Activated B cell treated with CpG ODN at 0.5 μM for 24 hours (primary cell): ENCODE measurements around the gene NFKBIZ. TPM values are rescaled to one million over a fixed set of nuclear protein-coding genes. Genes with fewer than 3 reads are reported as not detected.

Experiments
- ATAC-seq: fragments of 200-7000 bp; cut with Tn5 transposase; one replicate; pipeline ENCODE4 v1.10.0; 2021; ENCODE audit warnings: low read depth, mild to moderate bottlenecking, moderate library complexity
- CTCF ChIA-PET: fragments of 350-600 bp; sonication (Branson Sonifier 250); formaldehyde crosslinking; loops from one replicate; lab custom pipeline; 2021; ENCODE audit warnings: antibody characterized with exemption; lab: Charles Lee
- POLR2A ChIA-PET: fragments of 350-600 bp; sonication (Branson Sonifier 250); formaldehyde crosslinking; loops from one replicate; lab custom pipeline; 2021; ENCODE audit warnings: antibody characterized with exemption; lab: Charles Lee
- DNase-seq: peaks from one replicate; pipeline ENCODE4 v3.0.0; 2022
- H3K27ac Mint-ChIP-seq: one replicate; pipeline ENCODE4 v1.8.0; 2020; ENCODE audit warnings: mixed read lengths
- H3K27me3 Mint-ChIP-seq: one replicate; pipeline ENCODE4 v1.8.0; 2021; ENCODE audit warnings: mixed read lengths
- H3K36me3 Mint-ChIP-seq: one replicate; pipeline ENCODE4 v1.8.0; 2021; ENCODE audit warnings: low read depth, mixed read lengths
- H3K4me1 Mint-ChIP-seq: one replicate; pipeline ENCODE4 v1.8.0; 2021; ENCODE audit warnings: mixed read lengths
- H3K4me3 Mint-ChIP-seq: one replicate; pipeline ENCODE4 v1.8.0; 2020; ENCODE audit warnings: mild to moderate bottlenecking, mixed read lengths
- H3K9me3 Mint-ChIP-seq: one replicate; pipeline ENCODE4 v1.8.0; 2020; ENCODE audit warnings: mixed read lengths
- intact Hi-C: fragments of 100-400 bp; cut with micrococcal nuclease; formaldehyde crosslinking; loops from one replicate; pipeline ENCODE4 v1.15.1; 2024
- total RNA-seq: library from RNA; stranded (reverse); gene quantifications from 2 replicates; pipeline ENCODE4 v1.2.3, GENCODE V29; 2022
- TF ChIP-seq, protein P1 (sequence below): fragments of 200-600 bp; IDR thresholded peaks from one replicate; pipeline ENCODE4 v1.8.0; 2022; ENCODE audit warnings: antibody characterized with exemption, mild to moderate bottlenecking

Gene NFKBIZ
- total RNA-seq, 1 donor from 2014 or later = 421 TPM

DNA sequence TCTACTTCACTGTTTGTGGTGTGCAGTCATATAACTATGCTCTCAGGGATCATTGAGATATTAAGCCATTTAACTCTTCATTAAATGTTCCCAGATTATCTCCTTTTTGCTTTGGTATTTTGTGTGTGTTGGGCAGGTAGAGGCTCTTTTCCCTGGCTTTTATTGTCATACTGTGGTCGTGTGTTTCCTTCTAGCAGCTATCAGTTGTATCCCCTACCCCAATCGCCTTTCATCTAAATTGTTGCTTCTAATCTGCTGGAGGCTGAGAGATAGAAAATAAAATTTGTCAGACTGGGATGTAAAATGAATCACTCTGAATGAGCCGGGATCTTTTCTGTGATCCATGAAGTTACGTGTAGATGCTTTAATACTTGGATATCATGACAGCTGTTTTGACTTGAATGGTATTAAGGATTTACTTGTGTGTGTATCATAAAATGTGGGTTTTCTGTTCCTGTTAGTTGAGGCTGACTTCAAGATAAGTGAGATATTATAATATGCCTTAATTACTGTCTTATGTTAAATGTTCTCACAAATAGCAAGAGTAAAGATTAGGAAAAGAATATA, 9.2 kb downstream of the NFKBIZ start:
- ATAC-seq = no peak
- intact Hi-C loops = no loop called here
- H3K4me1 Mint-ChIP-seq = peaks cover 89% of the 10 kb centered on the region

DNA sequence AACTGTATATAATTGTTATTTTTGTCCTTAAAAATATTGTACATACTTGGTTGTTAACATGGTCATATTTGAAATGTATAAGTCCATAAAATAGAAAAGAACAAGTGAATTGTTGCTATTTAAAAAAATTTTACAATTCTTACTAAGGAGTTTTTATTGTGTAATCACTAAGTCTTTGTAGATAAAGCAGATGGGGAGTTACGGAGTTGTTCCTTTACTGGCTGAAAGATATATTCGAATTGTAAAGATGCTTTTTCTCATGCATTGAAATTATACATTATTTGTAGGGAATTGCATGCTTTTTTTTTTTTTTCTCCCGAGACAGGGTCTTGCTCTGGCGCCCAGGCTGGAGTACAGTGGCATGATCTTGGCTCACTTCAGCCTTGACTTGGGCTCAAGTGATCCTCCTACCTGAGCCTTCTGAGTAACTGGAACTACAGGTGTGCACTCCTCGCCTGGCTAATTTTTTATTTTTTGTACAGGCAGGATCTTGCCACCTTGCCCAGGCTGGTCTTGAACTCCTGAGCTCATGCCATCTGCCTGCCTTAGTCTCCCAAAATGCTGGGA, 10.7 kb downstream of the NFKBIZ start:
- TF ChIP-seq, protein P1, sequence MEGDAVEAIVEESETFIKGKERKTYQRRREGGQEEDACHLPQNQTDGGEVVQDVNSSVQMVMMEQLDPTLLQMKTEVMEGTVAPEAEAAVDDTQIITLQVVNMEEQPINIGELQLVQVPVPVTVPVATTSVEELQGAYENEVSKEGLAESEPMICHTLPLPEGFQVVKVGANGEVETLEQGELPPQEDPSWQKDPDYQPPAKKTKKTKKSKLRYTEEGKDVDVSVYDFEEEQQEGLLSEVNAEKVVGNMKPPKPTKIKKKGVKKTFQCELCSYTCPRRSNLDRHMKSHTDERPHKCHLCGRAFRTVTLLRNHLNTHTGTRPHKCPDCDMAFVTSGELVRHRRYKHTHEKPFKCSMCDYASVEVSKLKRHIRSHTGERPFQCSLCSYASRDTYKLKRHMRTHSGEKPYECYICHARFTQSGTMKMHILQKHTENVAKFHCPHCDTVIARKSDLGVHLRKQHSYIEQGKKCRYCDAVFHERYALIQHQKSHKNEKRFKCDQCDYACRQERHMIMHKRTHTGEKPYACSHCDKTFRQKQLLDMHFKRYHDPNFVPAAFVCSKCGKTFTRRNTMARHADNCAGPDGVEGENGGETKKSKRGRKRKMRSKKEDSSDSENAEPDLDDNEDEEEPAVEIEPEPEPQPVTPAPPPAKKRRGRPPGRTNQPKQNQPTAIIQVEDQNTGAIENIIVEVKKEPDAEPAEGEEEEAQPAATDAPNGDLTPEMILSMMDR = no peak
- H3K36me3 Mint-ChIP-seq = peaks cover 83% of the 10 kb centered on the region
- ATAC-seq (no peak), DNase-seq (no peak)
- H3K27me3 Mint-ChIP-seq = no peaks in the 10 kb centered on the region
- H3K9me3 Mint-ChIP-seq = no peaks in the 10 kb centered on the region
- H3K27ac Mint-ChIP-seq = no peak overlapping the region
- POLR2A ChIA-PET = interaction anchor here (0.6 to 6.2 kb wide), 11 partner anchors 8 to 363 kb away, joined by 3 to 85 read pairs (median 6); partner anchors contain the start of gene NFKBIZ
- H3K4me3 Mint-ChIP-seq = peak overlapping the region; percentile 24
- CTCF ChIA-PET = interaction anchor here (4.1 kb wide), 1 partner anchor 365 kb away, joined by 19 read pairs; no protein-coding TSS in a partner anchor
- intact Hi-C loops = loop anchor here (2.0 to 5.0 kb wide), 3 partner anchors 33 to 179 kb away; no protein-coding TSS in a partner anchor
- H3K4me1 Mint-ChIP-seq = peaks cover 81% of the 10 kb centered on the region

More for the DNA sequence above, 9.2 kb downstream of the NFKBIZ start:
- DNase-seq = no peak
- peak overlapping the region; percentile 47 for H3K27ac Mint-ChIP-seq
- H3K9me3 Mint-ChIP-seq = no peaks in the 10 kb centered on the region
- POLR2A ChIA-PET = interaction anchor here (0.8 to 6.2 kb wide), 7 partner anchors 9 to 367 kb away, joined by 3 to 85 read pairs (median 6); partner anchors contain the start of gene NFKBIZ
- TF ChIP-seq, protein P1 = no peak
- H3K36me3 Mint-ChIP-seq = peaks cover 92% of the 10 kb centered on the region
- CTCF ChIA-PET = interaction anchor here (0.9 to 4.1 kb wide), 5 partner anchors 44 to 366 kb away, joined by 3 to 19 read pairs (median 3); no protein-coding TSS in a partner anchor
- H3K27me3 Mint-ChIP-seq = no peaks in the 10 kb centered on the region
- H3K4me3 Mint-ChIP-seq = peak overlapping the region; percentile 6

DNA sequence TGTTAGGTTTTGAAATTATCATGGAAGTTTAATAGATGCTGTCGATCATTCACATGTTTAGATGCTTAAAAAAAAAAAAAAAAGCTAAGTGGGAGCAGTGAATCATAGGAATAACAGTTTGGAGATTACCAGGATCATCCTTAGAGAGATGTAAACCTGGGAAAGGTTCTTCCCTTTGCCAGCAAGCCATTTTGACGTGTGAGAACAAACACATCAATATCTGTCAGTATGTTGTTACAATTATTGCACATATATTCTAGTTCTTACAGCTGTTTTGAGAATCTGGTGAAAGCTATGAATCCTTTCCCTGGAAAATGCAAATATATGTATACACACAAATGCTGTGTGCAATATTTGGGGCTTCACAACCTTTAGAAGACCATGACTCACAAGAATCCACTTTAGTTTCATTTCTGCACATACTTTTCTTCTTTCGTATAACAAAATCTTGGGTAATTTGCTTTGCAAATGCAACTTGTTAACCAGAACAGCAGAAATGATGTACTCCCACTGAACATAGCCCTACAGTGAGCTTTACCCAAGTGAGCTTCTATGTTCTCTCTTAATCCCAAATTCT, 12.0 kb downstream of the NFKBIZ start:
- Mint-ChIP-seq H3K27ac (peak overlapping the region; percentile 75), H3K4me1 (peaks cover 76% of the 10 kb centered on the region), H3K9me3 (no peaks in the 10 kb centered on the region), H3K36me3 (peaks cover 70% of the 10 kb centered on the region), H3K27me3 (no peaks in the 10 kb centered on the region), H3K4me3 (peak overlapping the region; percentile 51)
- TF ChIP-seq, protein P1 = no peak
- ChIA-PET POLR2A (interaction anchor here (0.6 to 6.2 kb wide), 22 partner anchors 10 to 363 kb away, joined by 3 to 85 read pairs (median 4); partner anchors contain the start of gene NFKBIZ), CTCF (interaction anchor here (1.0 to 1.2 kb wide), 2 partner anchors 47 to 364 kb away, joined by 3 to 6 read pairs; no protein-coding TSS in a partner anchor)
- intact Hi-C loops = loop anchor here (1.0 to 5.0 kb wide), 6 partner anchors 9 to 178 kb away; no protein-coding TSS in a partner anchor
- DNase-seq (no peak), ATAC-seq (peak; percentile 64)

DNA sequence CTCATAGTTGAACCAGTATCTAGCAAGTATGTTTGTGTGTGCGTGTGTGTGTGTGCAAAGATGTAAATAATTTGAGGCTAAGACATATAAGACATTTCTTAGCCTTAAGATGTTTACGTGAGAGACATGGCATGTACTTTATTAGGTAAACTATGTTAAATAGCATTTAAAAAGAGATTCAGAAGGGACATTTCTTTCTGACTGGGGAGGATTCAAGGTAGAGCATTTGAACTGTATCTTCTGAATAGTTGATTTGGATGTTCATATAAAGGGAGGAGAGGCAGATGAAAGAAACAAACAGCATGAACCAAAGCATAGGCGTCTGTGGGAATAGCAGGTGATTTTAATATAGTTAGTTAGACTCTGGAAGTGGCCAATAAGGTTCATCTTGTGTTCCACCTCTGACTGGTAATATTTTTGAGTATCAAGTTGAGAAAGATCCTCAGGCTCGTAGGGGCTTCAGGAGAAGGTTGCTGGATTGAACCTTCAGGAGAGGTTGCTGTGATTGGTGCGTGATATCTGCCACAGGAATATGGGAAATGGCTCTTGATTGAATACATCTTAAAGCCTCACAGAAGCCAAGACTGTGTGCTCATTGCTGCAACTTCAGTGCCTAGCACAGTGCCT, 12.6 kb downstream of the NFKBIZ start:
- POLR2A ChIA-PET = interaction anchor here (0.6 to 6.2 kb wide), 27 partner anchors 9 to 363 kb away, joined by 3 to 85 read pairs (median 4); partner anchors contain the start of gene NFKBIZ
- CTCF ChIA-PET = interaction anchor here (1.0 to 2.1 kb wide), 3 partner anchors 48 to 363 kb away, joined by 3 to 11 read pairs (median 6); no protein-coding TSS in a partner anchor
- peaks cover 70% of the 10 kb centered on the region for H3K4me1 Mint-ChIP-seq
- no peaks in the 10 kb centered on the region for H3K27me3 Mint-ChIP-seq
- TF ChIP-seq, protein P1 = no peak
- peak overlapping the region; percentile 75 for H3K27ac Mint-ChIP-seq
- no peaks in the 10 kb centered on the region for H3K9me3 Mint-ChIP-seq
- peaks cover 64% of the 10 kb centered on the region for H3K36me3 Mint-ChIP-seq
- peak overlapping the region; percentile 51 for H3K4me3 Mint-ChIP-seq
- ATAC-seq (peak; percentile 3), DNase-seq (no peak)
- intact Hi-C loops = loop anchor here (1.0 to 5.0 kb wide), 6 partner anchors 10 to 177 kb away; no protein-coding TSS in a partner anchor
